Vagina (tissue), 2 donors: ENCODE results near the gene CAMKK2.

ENCODE experiments used
- CTCF ChIP-seq, 3 experiments: fragments of 450-650 bp in 2 of 3; fragments of 200-600 bp in 1 of 3; sonication (generic) in 1 of 3; IDR thresholded peaks; one replicate each; pipeline ENCODE4 v1.5.1; 2017 to 2019; ENCODE audit warnings: antibody characterized with exemption in 3 of 3, mild to moderate bottlenecking in 2 of 3, moderate library complexity in 2 of 3
- POLR2AphosphoS5 ChIP-seq, 2 donors: sonication (generic); formaldehyde crosslinking; IDR thresholded peaks; one replicate each; pipeline ENCODE4 v1.9.0; 2017; ENCODE audit warnings: antibody characterized with exemption in 2 of 2, mild to moderate bottlenecking in 2 of 2, low read depth in 1 of 2; ENCODE audit not compliant: insufficient read depth in 1 of 2

GRCh38 chr12:121278169-121279070 is 18.1 kb downstream of the CAMKK2 start:
- no peak for TF ChIP-seq CTCF (IDR thresholded peaks at IDR 0.05)
- no peak for TF ChIP-seq POLR2AphosphoS5 (IDR thresholded peaks at IDR 0.05; ENCODE audit: insufficient read depth in 1 of 2, low read depth in 1 of 2)
